H9 (cell line): ENCODE measurements around the gene SLC29A4. TPM values are rescaled to one million over a fixed set of nuclear protein-coding genes. Genes with fewer than 3 reads are reported as not detected.
"Not testable (repeated sequence)": the region's sequence is repeated elsewhere in the genome, so short reads cannot be mapped to it uniquely, and the experiment has no call there.

Experiments used
- DNase-seq: peaks from one replicate; pipeline ENCODE4 v3.0.0-alpha.2; 2017
- H2AFZ ChIP-seq: one replicate; pipeline ENCODE4 v1.6.1; 2013; ENCODE audit warnings: mild to moderate bottlenecking, low read length, control low read depth, moderate library complexity
- H2AK5ac ChIP-seq: 2 replicates; pipeline ENCODE4 v1.6.1; 2013; ENCODE audit warnings: low read length, control low read depth, mixed read lengths; ENCODE audit not compliant: insufficient read length
- H2BK120ac ChIP-seq: one replicate; pipeline ENCODE4 v1.6.1; 2013; ENCODE audit warnings: low read depth, mild to moderate bottlenecking, low read length, control low read depth, inconsistent platforms; ENCODE audit not compliant: poor library complexity, severe bottlenecking
- H2BK12ac ChIP-seq: 2 replicates; pipeline ENCODE4 v1.6.1; 2013; ENCODE audit warnings: low read length, control low read depth, mixed read lengths, low read depth; ENCODE audit not compliant: insufficient read length
- H2BK15ac ChIP-seq: 2 replicates; pipeline ENCODE4 v1.6.1; 2013; ENCODE audit warnings: low read depth, low read length, control low read depth
- H2BK20ac ChIP-seq: one replicate; pipeline ENCODE4 v1.6.1; 2013; ENCODE audit warnings: low read depth, mild to moderate bottlenecking, low read length, control low read depth, inconsistent platforms; ENCODE audit not compliant: poor library complexity, severe bottlenecking
- H2BK5ac ChIP-seq: 2 replicates; pipeline ENCODE4 v1.6.1; 2013; ENCODE audit warnings: low read length, control low read depth, mixed read lengths; ENCODE audit not compliant: insufficient read length
- H3K14ac ChIP-seq: 2 replicates; pipeline ENCODE4 v1.6.1; 2013; ENCODE audit warnings: low read length, control low read depth; ENCODE audit not compliant: insufficient read depth
- H3K18ac ChIP-seq: 2 replicates; pipeline ENCODE4 v1.6.1; 2013; ENCODE audit warnings: low read depth, mild to moderate bottlenecking, mixed read lengths, low read length, control low read depth; ENCODE audit not compliant: insufficient read length
- H3K23ac ChIP-seq: 2 replicates; pipeline ENCODE4 v1.6.1; 2013; ENCODE audit warnings: low read length, control low read depth, mixed read lengths, low read depth; ENCODE audit not compliant: insufficient read length
- H3K23me2 ChIP-seq: 2 replicates; pipeline ENCODE4 v1.6.1; 2013; ENCODE audit warnings: low read depth, mild to moderate bottlenecking, mixed read lengths, low read length, control low read depth; ENCODE audit not compliant: insufficient read length, poor library complexity, severe bottlenecking
- H3K27ac ChIP-seq: 2 replicates; pipeline ENCODE4 v1.5.1; 2013; ENCODE audit warnings: low read length, control low read depth, mixed read lengths, low read depth; ENCODE audit not compliant: insufficient read length
- H3K27me3 ChIP-seq: 2 replicates; pipeline ENCODE4 v1.6.1; 2013; ENCODE audit warnings: low read length, control low read depth, inconsistent platforms; ENCODE audit not compliant: insufficient read depth
- H3K4ac ChIP-seq: 2 replicates; pipeline ENCODE4 v1.6.1; 2013; ENCODE audit warnings: low read depth, mild to moderate bottlenecking, control low read depth, inconsistent platforms, low read length, moderate library complexity
- H3K4me1 ChIP-seq: 2 replicates; pipeline ENCODE4 v1.6.1; 2013; ENCODE audit warnings: low read length, control low read depth, inconsistent platforms; ENCODE audit not compliant: insufficient read depth
- H3K4me2 ChIP-seq: 2 replicates; pipeline ENCODE4 v1.6.1; 2013; ENCODE audit warnings: low read length, control low read depth, mixed read lengths; ENCODE audit not compliant: insufficient read length, insufficient read depth
- H3K56ac ChIP-seq: 2 replicates; pipeline ENCODE4 v1.6.1; 2013; ENCODE audit warnings: low read depth, mild to moderate bottlenecking, mixed read lengths, low read length, control low read depth; ENCODE audit not compliant: insufficient read length
- H3K79me1 ChIP-seq: 2 replicates; pipeline ENCODE4 v1.6.1; 2013; ENCODE audit warnings: low read depth, mild to moderate bottlenecking, moderate library complexity, low read length, control low read depth, inconsistent platforms; ENCODE audit not compliant: insufficient read depth, poor library complexity, severe bottlenecking
- H3K79me2 ChIP-seq: 2 replicates; pipeline ENCODE4 v1.6.1; 2013; ENCODE audit warnings: low read length, control low read depth, inconsistent platforms; ENCODE audit not compliant: insufficient read depth
- H3K9ac ChIP-seq: 2 replicates; pipeline ENCODE4 v1.6.1; 2013; ENCODE audit warnings: low read length, control low read depth, mixed read lengths; ENCODE audit not compliant: insufficient read length; ENCODE audit errors: extremely low read depth
- H3K9me3 ChIP-seq: one replicate; pipeline ENCODE4 v1.6.1; 2013; ENCODE audit warnings: low read depth, low read length, inconsistent platforms; ENCODE audit not compliant: control insufficient read depth
- H3T11ph ChIP-seq: one replicate; pipeline ENCODE4 v1.6.1; 2013; ENCODE audit warnings: mild to moderate bottlenecking, low read length, control low read depth, inconsistent platforms
- H4K20me1 ChIP-seq: one replicate; pipeline ENCODE4 v1.6.1; 2013; ENCODE audit not compliant: control insufficient read depth, insufficient read length, insufficient read depth
- H4K5ac ChIP-seq: 2 replicates; pipeline ENCODE4 v1.6.1; 2013; ENCODE audit warnings: low read depth, mild to moderate bottlenecking, mixed read lengths, low read length, control low read depth; ENCODE audit not compliant: insufficient read length
- H4K8ac ChIP-seq: replicated peaks from 2 replicates; pipeline ENCODE4 v1.6.1; 2013; ENCODE audit warnings: low read length, control low read depth, mixed read lengths, low read depth; ENCODE audit not compliant: insufficient read length
- H4K91ac ChIP-seq: 2 replicates; pipeline ENCODE4 v1.6.1; 2013; ENCODE audit warnings: low read depth, mild to moderate bottlenecking, moderate library complexity, mixed read lengths, low read length, control low read depth; ENCODE audit not compliant: insufficient read length
- H3K27ac Mint-ChIP-seq, 3 experiments: 2 replicates in 2 of 3; 3 replicates in 1 of 3; pipeline ENCODE4 v1.8.0; 2020 to 2021; ENCODE audit warnings: mixed read lengths in 3 of 3, mild to moderate bottlenecking in 1 of 3, moderate library complexity in 1 of 3
- H3K27me3 Mint-ChIP-seq: 2 replicates; pipeline ENCODE4 v1.8.0; 2021; ENCODE audit warnings: low read depth, mild to moderate bottlenecking, moderate library complexity, mixed read lengths
- H3K36me3 Mint-ChIP-seq, 3 experiments: 2 replicates in 2 of 3; 3 replicates in 1 of 3; pipeline ENCODE4 v1.8.0; 2020 to 2021; ENCODE audit warnings: low read depth in 3 of 3, mixed read lengths in 3 of 3; ENCODE audit not compliant: insufficient read depth in 1 of 3
- H3K4me1 Mint-ChIP-seq, 2 experiments: 2 replicates each; pipeline ENCODE4 v1.8.0; 2020; ENCODE audit warnings: mixed read lengths in 2 of 2
- H3K4me3 Mint-ChIP-seq, 2 experiments: 2 replicates in 1 of 2; 3 replicates in 1 of 2; pipeline ENCODE4 v1.8.0; 2020 to 2021; ENCODE audit warnings: mild to moderate bottlenecking in 2 of 2, mixed read lengths in 2 of 2, moderate library complexity in 1 of 2
- H3K9me3 Mint-ChIP-seq, 2 experiments: 2 replicates in 1 of 2; 3 replicates in 1 of 2; pipeline ENCODE4 v1.8.0; 2020; ENCODE audit warnings: mild to moderate bottlenecking in 2 of 2, mixed read lengths in 2 of 2, moderate library complexity in 1 of 2
- WGBS: extraction: QIAGEN DNeasy Blood & Tissue Kit; methylation state at CpG from one replicate; pipeline ENCODE4 v1.1.7; 2013; ENCODE audit warnings: missing lambda C conversion rate, low lambda C conversion rate, mixed read lengths; ENCODE audit not compliant: insufficient read length; ENCODE audit errors: extremely low coverage; 5-methylcytosine and 5-hydroxymethylcytosine counted together
- total RNA-seq: library from RNA; stranded (reverse); gene quantifications from 2 replicates; pipeline ENCODE4 v1.2.1, GENCODE V29; 2021

SLC29A4 gene
- total RNA-seq, 1 experiment from 2014 or later, result 12.4 TPM

DNA sequence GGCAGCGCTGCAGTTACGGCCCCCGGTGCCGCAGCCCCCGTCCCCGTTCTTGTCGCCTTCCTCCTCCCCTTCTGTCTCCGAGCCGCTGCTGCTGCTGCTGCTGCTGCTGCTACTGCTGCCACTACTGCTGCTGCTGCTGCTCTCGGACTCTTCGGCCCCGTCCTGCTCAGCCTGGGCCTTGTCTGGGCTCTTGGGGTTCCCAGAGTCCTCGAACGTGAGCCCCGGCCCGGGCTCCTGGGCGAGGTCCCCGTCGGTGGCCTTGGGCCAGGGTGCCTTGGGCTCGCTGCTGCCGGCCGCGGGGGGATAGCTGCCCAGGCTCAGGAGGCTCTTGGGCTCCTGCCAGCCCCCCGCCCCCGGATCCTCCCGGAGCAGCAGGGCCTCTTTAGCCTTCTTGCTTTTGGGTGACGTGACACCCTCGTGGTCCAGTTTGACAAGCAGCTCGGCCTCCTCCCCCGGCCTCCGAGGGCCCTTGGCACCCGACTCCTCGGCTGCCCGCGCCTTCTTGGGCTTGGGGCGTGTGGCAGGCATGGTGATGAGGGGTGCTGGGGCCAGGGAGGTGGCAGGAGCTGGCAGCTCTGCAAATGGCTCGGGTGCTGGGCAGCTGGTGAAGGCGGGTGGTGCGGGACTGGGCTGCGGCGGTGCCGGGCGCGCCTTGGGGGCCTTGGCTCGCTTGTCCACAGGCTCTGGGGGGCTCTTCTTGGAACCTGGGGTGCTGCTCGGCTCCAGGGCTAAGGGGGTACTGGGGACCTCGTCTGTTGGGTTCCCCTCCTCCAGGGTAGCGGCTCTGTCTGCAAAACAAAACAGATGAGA, 30.5 kb downstream of the SLC29A4 start:
- not testable (repeated sequence) for H3K9me3 ChIP-seq, H2BK5ac ChIP-seq, H3K27me3 ChIP-seq, H2BK20ac ChIP-seq, H2BK120ac ChIP-seq, H2AK5ac ChIP-seq, H4K91ac ChIP-seq, H3K27ac ChIP-seq, H3K23ac ChIP-seq, H3K4me1 Mint-ChIP-seq, DNase-seq, H3K4ac ChIP-seq, H3K23me2 ChIP-seq, H2BK12ac ChIP-seq, H4K5ac ChIP-seq, H3K4me2 ChIP-seq, H4K20me1 ChIP-seq, H3K27me3 Mint-ChIP-seq, H3K4me1 ChIP-seq, H3T11ph ChIP-seq, H3K9ac ChIP-seq, H4K8ac ChIP-seq, H3K79me2 ChIP-seq, H3K18ac ChIP-seq, H2BK15ac ChIP-seq, H3K9me3 Mint-ChIP-seq, H2AFZ ChIP-seq, H3K56ac ChIP-seq, H3K79me1 ChIP-seq, H3K4me3 Mint-ChIP-seq, H3K14ac ChIP-seq
- H3K36me3 Mint-ChIP-seq, result peaks cover 2 to 10% (median 4%) of the 10 kb centered on the region in 3 experiments; a peak in 5 of 7 replicates
- peak overlapping the region in 1 of 3 experiments; percentile 22; a peak in 1 of 7 replicates for H3K27ac Mint-ChIP-seq
- no CpG with 5 or more reads among the region's 48 CpGs for WGBS
